Keratinocyte (primary cell): Measurements from ENCODE around the gene NUDC.

Experiments
- CTCF ChIP-seq, 3 experiments: IDR thresholded peaks in 1 of 3; conservative IDR thresholded peaks in 1 of 3; optimal IDR thresholded peaks in 1 of 3; 2 replicates in 2 of 3; 3 replicates in 1 of 3; pipeline versions ENCODE3 to v1.5.1; 2011; ENCODE audit warnings: low read length in 3 of 3, mild to moderate bottlenecking in 3 of 3, moderate library complexity in 2 of 3, control low read depth in 1 of 3, inconsistent platforms in 1 of 3; ENCODE audit not compliant: insufficient read depth in 2 of 3; ENCODE audit errors: extremely low read depth in 1 of 3
- EZH2 ChIP-seq: IDR thresholded peaks from one replicate; pipeline ENCODE4 v1.6.1; 2012; ENCODE audit warnings: inconsistent platforms, mild to moderate bottlenecking, low read length, moderate library complexity

GRCh38 chr1:26960625-26960966 is 39.1 kb downstream of the NUDC start:
- TF ChIP-seq CTCF (optimal IDR thresholded peaks at IDR 0.05 in 1 of 3, IDR thresholded peaks at IDR 0.05 in 1 of 3, conservative IDR thresholded peaks at IDR 0.05 in 1 of 3; ENCODE audit: extremely low read depth in 1 of 3, insufficient read depth in 2 of 3, low read length in 3 of 3): no peak
- no peak for TF ChIP-seq EZH2
